Erythroblast (primary cell): Measurements from ENCODE around the gene ATG9B.

Experiments used
- GATA1 ChIP-seq: IDR thresholded peaks from 2 replicates; pipeline ENCODE4 v1.6.1; 2011; ENCODE audit warnings: low read depth, mild to moderate bottlenecking, control low read depth, low read length, moderate library complexity
- POLR2A ChIP-seq: IDR thresholded peaks from 2 replicates; pipeline ENCODE4 v1.6.1; 2011; ENCODE audit warnings: mild to moderate bottlenecking, low read length

DNA sequence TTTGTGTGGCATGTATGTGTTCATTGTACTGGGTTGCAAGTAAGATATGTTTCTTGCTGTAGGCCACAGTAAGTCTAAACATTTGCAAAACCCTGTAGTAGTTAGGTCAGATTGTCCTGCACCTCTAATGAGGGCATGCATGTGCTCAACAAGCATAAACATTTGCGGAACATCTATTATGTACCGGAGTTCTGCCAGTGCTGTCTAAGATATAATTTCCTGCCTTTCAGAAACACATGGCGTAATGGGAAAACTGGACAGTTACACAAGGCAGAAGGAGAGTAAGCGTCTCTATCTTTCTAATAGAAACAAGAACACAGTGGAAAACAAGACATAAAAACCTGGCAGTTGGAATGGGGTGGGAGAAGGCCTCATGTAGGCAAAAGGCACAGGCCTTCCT lies 6.7 kb upstream of the ATG9B start:
- no peak for TF ChIP-seq POLR2A
- TF ChIP-seq GATA1 = no peak
